Stimulated activated memory B cell treated with anti-CD40 and anti-IgM and Interleukin-4, amounts not matched to agents 10 μg/mL and 1 μg/mL and 100 μg/mL, for 72 hours (primary cell): ENCODE measurements around the gene SH3PXD2A.
"Not testable (repeated sequence)": the region's sequence is repeated elsewhere in the genome, so short reads cannot be mapped to it uniquely, and the experiment has no call there.

Source experiments
- ATAC-seq: fragments of 150-1000 bp; cut with Tn5 transposase; 2 replicates; pipeline ENCODE4 v1.10.0; 2021
- H3K27ac Mint-ChIP-seq: one replicate; pipeline ENCODE4 v1.8.0; 2022; ENCODE audit warnings: mild to moderate bottlenecking, mixed read lengths
- H3K27me3 Mint-ChIP-seq: one replicate; pipeline ENCODE4 v1.8.0; 2022; ENCODE audit warnings: mixed read lengths
- H3K36me3 Mint-ChIP-seq: one replicate; pipeline ENCODE4 v1.8.0; 2022; ENCODE audit warnings: mixed read lengths
- H3K4me1 Mint-ChIP-seq: one replicate; pipeline ENCODE4 v1.8.0; 2022; ENCODE audit warnings: mixed read lengths
- H3K4me3 Mint-ChIP-seq: one replicate; pipeline ENCODE4 v1.8.0; 2022; ENCODE audit warnings: mild to moderate bottlenecking, moderate library complexity, mixed read lengths
- H3K9me3 Mint-ChIP-seq: one replicate; pipeline ENCODE4 v1.8.0; 2022; ENCODE audit warnings: mixed read lengths

The SH3PXD2A gene

GRCh38 chr10:103820101-103821062 is 35.0 kb downstream of the SH3PXD2A start:
- H3K36me3 Mint-ChIP-seq: no peaks in the 10 kb centered on the region
- H3K4me3 Mint-ChIP-seq: no peak overlapping the region
- no peaks in the 10 kb centered on the region for H3K4me1 Mint-ChIP-seq
- no peak overlapping the region for H3K27ac Mint-ChIP-seq
- peak; percentile 29 for ATAC-seq
- no peaks in the 10 kb centered on the region for H3K9me3 Mint-ChIP-seq
- H3K27me3 Mint-ChIP-seq: peaks cover 49% of the 10 kb centered on the region

DNA sequence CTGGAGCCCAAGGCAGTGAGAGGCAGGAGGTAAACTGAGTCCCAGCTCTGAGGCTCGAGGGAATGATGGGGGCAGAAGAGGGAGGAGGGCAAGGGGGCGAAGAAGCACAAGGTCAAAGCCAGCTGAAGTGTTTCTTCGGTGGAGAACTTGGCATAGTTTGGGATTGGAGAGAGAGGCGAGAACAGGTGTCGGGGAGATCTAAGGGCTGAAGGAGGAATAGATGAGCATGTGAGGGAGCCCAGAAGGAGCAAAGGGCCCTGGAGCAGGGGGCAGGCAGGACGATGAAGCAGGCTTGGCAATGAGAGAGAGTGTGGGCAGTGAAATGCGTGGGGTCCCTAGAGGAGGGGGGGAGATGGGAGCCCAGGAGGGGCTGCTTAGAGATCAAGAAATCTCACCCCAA is 35.9 kb downstream of the SH3PXD2A start:
- Mint-ChIP-seq H3K4me3 (no peak overlapping the region), H3K4me1 (no peaks in the 10 kb centered on the region), H3K36me3 (no peaks in the 10 kb centered on the region), H3K9me3 (no peaks in the 10 kb centered on the region), H3K27ac (no peak overlapping the region), H3K27me3 (peaks cover 50% of the 10 kb centered on the region)
- ATAC-seq: no peak

DNA sequence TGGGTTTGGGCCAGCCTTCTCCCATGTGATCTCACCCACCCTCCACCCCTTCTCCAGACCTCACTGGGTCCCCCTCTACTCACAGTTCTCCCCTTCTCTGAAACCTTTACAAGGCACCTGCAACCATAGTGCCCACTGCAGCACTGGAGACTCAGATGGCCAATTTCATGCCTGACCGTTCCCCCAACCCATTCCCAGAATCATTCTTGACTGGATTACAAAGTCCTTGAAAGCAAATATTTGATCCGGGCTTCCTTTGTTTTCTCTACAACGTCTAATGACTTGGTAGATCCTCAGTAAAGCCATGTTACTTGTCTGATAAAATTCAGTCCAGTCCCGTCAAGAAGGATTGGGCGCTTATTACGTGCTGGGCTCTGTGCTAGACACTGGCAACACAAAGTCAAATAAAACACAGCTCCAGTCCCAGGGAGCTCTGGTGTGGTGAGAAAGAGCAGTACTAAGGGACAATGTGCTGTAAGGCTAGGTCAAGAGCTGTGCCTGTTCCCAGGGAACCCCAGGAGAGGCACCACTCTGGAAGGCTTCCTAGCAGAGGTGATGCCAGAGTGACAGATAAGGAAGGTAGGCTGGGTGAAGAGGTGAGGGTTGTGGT is 36.5 kb downstream of the SH3PXD2A start:
- H3K36me3 Mint-ChIP-seq: no peaks in the 10 kb centered on the region
- H3K9me3 Mint-ChIP-seq: no peaks in the 10 kb centered on the region
- ATAC-seq: no peak
- no peaks in the 10 kb centered on the region for H3K4me1 Mint-ChIP-seq
- H3K27me3 Mint-ChIP-seq: peaks cover 46% of the 10 kb centered on the region
- no peak overlapping the region for H3K4me3 Mint-ChIP-seq
- no peak overlapping the region for H3K27ac Mint-ChIP-seq

- no peak for ATAC-seq
- H3K27me3 Mint-ChIP-seq: peaks cover 39% of the 10 kb centered on the region
- H3K27ac Mint-ChIP-seq: no peak overlapping the region
- H3K4me1 Mint-ChIP-seq: no peaks in the 10 kb centered on the region
- no peak overlapping the region for H3K4me3 Mint-ChIP-seq
- H3K36me3 Mint-ChIP-seq: no peaks in the 10 kb centered on the region
- H3K9me3 Mint-ChIP-seq: no peaks in the 10 kb centered on the region
Measured at GRCh38 chr10:103818105-103818504, 37.3 kb downstream of the SH3PXD2A start.

GRCh38 chr10:103816431-103816830 is 38.9 kb downstream of the SH3PXD2A start:
- Mint-ChIP-seq H3K4me3 (no peak overlapping the region), H3K36me3 (no peaks in the 10 kb centered on the region), H3K9me3 (no peaks in the 10 kb centered on the region), H3K27me3 (peaks cover 46% of the 10 kb centered on the region), H3K4me1 (no peaks in the 10 kb centered on the region), H3K27ac (no peak overlapping the region)
- no peak for ATAC-seq

DNA sequence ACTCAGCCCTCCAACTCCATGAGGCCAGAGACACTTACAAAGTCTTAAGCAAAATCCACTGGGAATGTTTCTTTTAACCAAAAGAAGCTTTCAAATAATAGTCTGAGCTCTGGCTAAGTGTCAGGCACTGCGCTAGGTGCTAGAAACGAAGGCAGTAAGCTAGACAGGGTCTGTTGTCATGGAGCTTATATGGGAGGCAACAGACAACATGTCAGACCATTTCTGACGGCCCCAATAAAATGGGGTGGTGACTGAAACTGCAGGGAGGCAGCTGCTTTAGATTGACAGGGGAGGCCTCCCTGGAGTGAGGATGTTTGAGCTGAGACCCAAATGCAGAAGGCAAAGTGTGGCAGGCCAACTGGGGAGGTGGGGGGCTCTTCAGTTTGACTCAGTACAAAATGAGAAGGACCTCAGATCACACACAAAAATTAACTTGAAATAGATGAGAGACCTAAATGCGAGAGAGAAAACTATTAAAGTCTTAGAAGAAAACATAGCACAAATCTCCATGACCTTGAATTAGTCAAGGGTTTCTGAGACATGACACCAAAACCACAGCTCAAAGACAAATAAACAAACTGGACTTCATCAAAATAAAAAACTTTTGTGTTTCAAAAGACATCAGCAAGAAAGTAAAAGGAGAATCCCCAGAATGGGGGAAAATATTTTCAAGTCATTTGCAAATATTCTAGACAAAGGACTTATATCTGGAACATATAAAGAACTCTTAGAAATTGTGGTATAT is 40.6 kb downstream of the SH3PXD2A start:
- no peak for ATAC-seq
- H3K4me1 Mint-ChIP-seq: no peaks in the 10 kb centered on the region
- H3K9me3 Mint-ChIP-seq: no peaks in the 10 kb centered on the region
- no peak overlapping the region for H3K4me3 Mint-ChIP-seq
- no peak overlapping the region for H3K27ac Mint-ChIP-seq
- peaks cover 54% of the 10 kb centered on the region for H3K27me3 Mint-ChIP-seq
- H3K36me3 Mint-ChIP-seq: no peaks in the 10 kb centered on the region

DNA sequence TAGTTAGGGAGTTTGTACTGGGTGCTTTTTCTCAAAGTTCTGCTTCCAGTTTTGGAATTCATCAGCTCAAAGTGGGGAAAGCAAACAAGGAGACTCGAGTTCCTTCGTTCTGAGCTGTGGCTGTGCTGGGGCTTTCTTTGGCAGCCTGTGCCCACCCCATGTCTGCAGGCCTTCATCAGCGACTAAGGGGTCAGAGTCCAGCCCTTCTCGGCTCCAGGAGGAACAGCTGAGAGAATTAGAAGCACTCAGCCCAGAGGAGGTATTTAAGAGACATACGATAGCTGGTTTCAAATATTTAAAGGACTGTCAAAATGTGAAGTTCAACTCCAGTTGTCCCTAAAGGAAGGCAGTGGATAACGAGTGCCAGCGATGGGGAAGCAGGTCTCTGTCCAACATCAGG is 41.3 kb downstream of the SH3PXD2A start:
- Mint-ChIP-seq H3K4me1 (no peaks in the 10 kb centered on the region), H3K36me3 (no peaks in the 10 kb centered on the region), H3K9me3 (no peaks in the 10 kb centered on the region), H3K27ac (no peak overlapping the region), H3K27me3 (peaks cover 50% of the 10 kb centered on the region), H3K4me3 (no peak overlapping the region)
- ATAC-seq: no peak

- H3K9me3 Mint-ChIP-seq, H3K27ac Mint-ChIP-seq, H3K4me1 Mint-ChIP-seq, ATAC-seq, H3K4me3 Mint-ChIP-seq, H3K36me3 Mint-ChIP-seq: not testable (repeated sequence)
- H3K27me3 Mint-ChIP-seq: peaks cover 42% of the 10 kb centered on the region
Measured at GRCh38 chr10:103813312-103813711, 42.1 kb downstream of the SH3PXD2A start.

DNA sequence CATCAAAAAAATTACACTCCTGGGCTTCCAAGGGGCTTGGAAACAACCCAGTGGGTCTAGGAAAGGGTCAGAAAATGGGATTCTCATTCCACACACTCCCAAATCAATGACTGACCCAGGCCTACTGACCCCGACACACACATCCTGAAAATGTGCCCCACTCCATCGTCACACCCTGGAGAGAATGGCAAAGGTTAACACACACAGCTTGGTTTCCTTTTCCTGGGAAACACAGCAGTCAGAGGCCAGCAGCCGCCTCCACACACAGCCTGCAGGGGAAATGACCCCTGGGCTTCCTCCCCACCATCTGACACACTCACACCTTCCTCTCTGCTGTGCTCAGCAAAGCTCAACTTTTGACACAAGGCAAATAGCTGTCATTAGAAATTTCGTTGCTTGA is 42.9 kb downstream of the SH3PXD2A start:
- no peaks in the 10 kb centered on the region for H3K4me1 Mint-ChIP-seq
- H3K36me3 Mint-ChIP-seq: no peaks in the 10 kb centered on the region
- H3K27ac Mint-ChIP-seq: no peak overlapping the region
- ATAC-seq: no peak
- no peak overlapping the region for H3K4me3 Mint-ChIP-seq
- peaks cover 41% of the 10 kb centered on the region for H3K27me3 Mint-ChIP-seq
- H3K9me3 Mint-ChIP-seq: no peaks in the 10 kb centered on the region

DNA sequence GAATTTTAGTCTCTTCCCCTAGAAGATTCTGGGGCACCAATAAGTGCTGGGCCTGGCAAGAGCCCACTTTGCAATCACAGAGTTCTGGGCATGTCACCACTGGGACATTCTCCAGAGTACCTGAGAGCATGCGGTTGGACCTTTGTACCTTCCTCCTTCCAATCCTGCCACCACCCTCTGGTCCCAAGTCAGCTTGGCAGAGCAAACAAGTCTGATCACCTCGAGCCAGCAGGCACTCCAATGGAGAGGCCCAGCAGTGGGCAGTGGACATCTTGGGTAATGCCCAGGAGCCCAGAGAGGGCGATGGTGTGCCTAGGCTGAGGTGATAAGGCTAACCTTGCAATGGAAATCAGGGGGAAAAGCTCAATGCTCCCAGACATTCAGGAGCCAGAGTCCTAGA is 43.4 kb downstream of the SH3PXD2A start:
- H3K4me3 Mint-ChIP-seq: no peak overlapping the region
- no peaks in the 10 kb centered on the region for H3K9me3 Mint-ChIP-seq
- H3K27ac Mint-ChIP-seq: no peak overlapping the region
- ATAC-seq: no peak
- H3K27me3 Mint-ChIP-seq: peaks cover 41% of the 10 kb centered on the region
- H3K36me3 Mint-ChIP-seq: no peaks in the 10 kb centered on the region
- H3K4me1 Mint-ChIP-seq: no peaks in the 10 kb centered on the region

GRCh38 chr10:103811463-103811862 is 43.9 kb downstream of the SH3PXD2A start:
- Mint-ChIP-seq H3K27ac (no peak overlapping the region), H3K9me3 (no peaks in the 10 kb centered on the region), H3K27me3 (peaks cover 41% of the 10 kb centered on the region), H3K36me3 (no peaks in the 10 kb centered on the region), H3K4me1 (no peaks in the 10 kb centered on the region), H3K4me3 (no peak overlapping the region)
- ATAC-seq: no peak

- no peak overlapping the region for H3K4me3 Mint-ChIP-seq
- no peaks in the 10 kb centered on the region for H3K36me3 Mint-ChIP-seq
- peaks cover 33% of the 10 kb centered on the region for H3K27me3 Mint-ChIP-seq
- no peak for ATAC-seq
- no peaks in the 10 kb centered on the region for H3K9me3 Mint-ChIP-seq
- H3K4me1 Mint-ChIP-seq: no peaks in the 10 kb centered on the region
- no peak overlapping the region for H3K27ac Mint-ChIP-seq
Measured at GRCh38 chr10:103808780-103809179, 46.6 kb downstream of the SH3PXD2A start.

DNA sequence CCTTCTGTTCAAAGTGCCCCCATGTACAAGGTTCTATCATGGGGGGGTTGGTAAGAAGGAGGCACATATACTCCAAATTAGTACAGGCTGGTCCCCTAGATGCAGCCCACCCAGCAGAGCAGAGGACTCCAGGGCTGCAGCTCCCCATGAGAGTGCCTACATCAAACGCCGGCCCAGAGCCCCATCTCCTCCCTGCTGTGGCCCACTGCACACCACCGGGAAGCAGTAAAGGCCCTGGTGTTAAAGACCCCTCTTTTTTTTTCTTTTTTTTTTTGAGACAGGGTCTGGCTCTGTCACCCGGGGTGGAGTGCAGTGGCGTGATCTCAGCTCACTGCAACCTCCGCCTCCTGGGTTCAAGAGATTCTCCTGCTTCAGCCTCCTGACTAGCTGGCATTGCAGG is 47.4 kb downstream of the SH3PXD2A start:
- Mint-ChIP-seq H3K4me1 (no peaks in the 10 kb centered on the region), H3K9me3 (no peaks in the 10 kb centered on the region), H3K27ac (no peak overlapping the region), H3K27me3 (peaks cover 33% of the 10 kb centered on the region), H3K4me3 (no peak overlapping the region), H3K36me3 (no peaks in the 10 kb centered on the region)
- ATAC-seq: no peak

GRCh38 chr10:103806395-103807187 is 48.8 kb downstream of the SH3PXD2A start:
- Mint-ChIP-seq H3K36me3 (no peaks in the 10 kb centered on the region), H3K4me1 (no peaks in the 10 kb centered on the region), H3K9me3 (no peaks in the 10 kb centered on the region), H3K4me3 (no peak overlapping the region), H3K27me3 (peaks cover 19% of the 10 kb centered on the region), H3K27ac (no peak overlapping the region)
- ATAC-seq: no peak

- Mint-ChIP-seq H3K36me3 (no peaks in the 10 kb centered on the region), H3K27me3 (peaks cover 13% of the 10 kb centered on the region), H3K4me3 (no peak overlapping the region), H3K27ac (no peak overlapping the region), H3K4me1 (no peaks in the 10 kb centered on the region), H3K9me3 (no peaks in the 10 kb centered on the region)
- no peak for ATAC-seq
Measured at GRCh38 chr10:103805781-103806180, 49.6 kb downstream of the SH3PXD2A start.
